Measurements from ENCODE around the gene CYBRD1. TPM values are rescaled to one million over a fixed set of nuclear protein-coding genes. Genes with fewer than 3 reads are reported as not detected.
"Not testable (repeated sequence)": the region's sequence is repeated elsewhere in the genome, so short reads cannot be mapped to it uniquely, and the experiment has no call there.

Gene CYBRD1
- total and polyA plus RNA-seq, 9 donors = 59.4 to 111 (median 81.5) TPM

GRCh38 chr2:171485116-171485515 lies 37.2 kb upstream of the CYBRD1 start:
- H3K36me3 ChIP-seq (ENCODE audit: control insufficient read depth, insufficient read depth, low read length) = no peaks in the 10 kb centered on the region
- H3K27me3 ChIP-seq (ENCODE audit: control insufficient read depth, insufficient read depth, low read length) = no peaks in the 10 kb centered on the region
- H3K27ac ChIP-seq (ENCODE audit: low read length) = no peak overlapping the region
- no CpG with 5 or more reads among the region's 1 CpG for WGBS (ENCODE audit: insufficient coverage)
- DNase-seq = no peak
- peaks cover 3% of the 10 kb centered on the region for H3K4me1 ChIP-seq (ENCODE audit: control insufficient read depth, insufficient read depth, low read length)
- H3K9me3 ChIP-seq (replicated peaks; ENCODE audit: control insufficient read depth, low read depth, low read length) = peaks cover 6% of the 10 kb centered on the region
- H3K4me3 ChIP-seq (ENCODE audit: low read length) = no peak overlapping the region

GRCh38 chr2:171487201-171487600 lies 35.1 kb upstream of the CYBRD1 start:
- H3K4me1 ChIP-seq (ENCODE audit: control insufficient read depth, insufficient read depth, low read length) = peaks cover 3% of the 10 kb centered on the region
- no peak overlapping the region for H3K4me3 ChIP-seq (ENCODE audit: low read length)
- no peaks in the 10 kb centered on the region for H3K36me3 ChIP-seq (ENCODE audit: control insufficient read depth, insufficient read depth, low read length)
- peaks cover 6% of the 10 kb centered on the region for H3K9me3 ChIP-seq (replicated peaks; ENCODE audit: control insufficient read depth, low read depth, low read length)
- H3K27me3 ChIP-seq (ENCODE audit: control insufficient read depth, insufficient read depth, low read length) = no peaks in the 10 kb centered on the region
- WGBS (ENCODE audit: insufficient coverage) = 100% methylated on average over 3 of the region's 6 CpGs
- H3K27ac ChIP-seq (ENCODE audit: low read length) = no peak overlapping the region
- no peak for DNase-seq

GRCh38 chr2:171487803-171488259 lies 34.4 kb upstream of the CYBRD1 start:
- no peak overlapping the region for H3K27ac ChIP-seq (ENCODE audit: low read length)
- H3K4me3 ChIP-seq (ENCODE audit: low read length) = no peak overlapping the region
- no peaks in the 10 kb centered on the region for H3K36me3 ChIP-seq (ENCODE audit: control insufficient read depth, insufficient read depth, low read length)
- peaks cover 6% of the 10 kb centered on the region for H3K9me3 ChIP-seq (replicated peaks; ENCODE audit: control insufficient read depth, low read depth, low read length)
- H3K4me1 ChIP-seq (ENCODE audit: control insufficient read depth, insufficient read depth, low read length) = peaks cover 3% of the 10 kb centered on the region
- WGBS (ENCODE audit: insufficient coverage) = no CpG with 5 or more reads among the region's 4 CpGs
- no peak for DNase-seq
- H3K27me3 ChIP-seq (ENCODE audit: control insufficient read depth, insufficient read depth, low read length) = no peaks in the 10 kb centered on the region

DNA sequence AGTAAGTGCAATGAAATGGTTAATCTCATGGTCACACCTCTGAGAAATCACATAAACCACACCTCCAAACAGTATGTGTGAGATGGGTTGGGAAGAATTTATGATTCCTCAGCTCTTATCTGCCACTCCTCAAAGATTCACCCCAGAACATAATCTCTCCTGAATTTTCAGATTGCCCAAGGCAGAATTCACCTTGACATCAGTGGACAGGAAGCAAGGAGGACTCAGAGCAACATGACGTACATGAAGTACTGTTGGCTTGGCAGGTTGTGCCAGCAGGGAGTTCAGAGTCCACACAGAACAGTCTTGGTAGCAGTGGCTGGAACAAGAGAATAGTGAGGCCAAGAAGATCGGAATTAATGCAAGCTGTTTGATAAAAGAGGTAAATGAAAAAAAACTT lies 31.7 kb upstream of the CYBRD1 start:
- Histone ChIP-seq H3K27ac (ENCODE audit: low read length) (no peak overlapping the region), H3K27me3 (ENCODE audit: control insufficient read depth, insufficient read depth, low read length) (no peaks in the 10 kb centered on the region), H3K36me3 (ENCODE audit: control insufficient read depth, insufficient read depth, low read length) (no peaks in the 10 kb centered on the region), H3K4me1 (ENCODE audit: control insufficient read depth, insufficient read depth, low read length) (no peaks in the 10 kb centered on the region), H3K9me3 (replicated peaks; ENCODE audit: control insufficient read depth, low read depth, low read length) (peaks cover 6% of the 10 kb centered on the region), H3K4me3 (ENCODE audit: low read length) (no peak overlapping the region)
- WGBS (ENCODE audit: insufficient coverage) = 56% methylated on average over 2 of the region's 2 CpGs
- DNase-seq = no peak

GRCh38 chr2:171491292-171491691 lies 31.0 kb upstream of the CYBRD1 start:
- DNase-seq = no peak
- Histone ChIP-seq H3K9me3 (replicated peaks; ENCODE audit: control insufficient read depth, low read depth, low read length) (peaks cover 6% of the 10 kb centered on the region), H3K27me3 (ENCODE audit: control insufficient read depth, insufficient read depth, low read length) (no peaks in the 10 kb centered on the region), H3K4me1 (ENCODE audit: control insufficient read depth, insufficient read depth, low read length) (no peaks in the 10 kb centered on the region), H3K4me3 (ENCODE audit: low read length) (no peak overlapping the region), H3K27ac (ENCODE audit: low read length) (no peak overlapping the region), H3K36me3 (ENCODE audit: control insufficient read depth, insufficient read depth, low read length) (no peaks in the 10 kb centered on the region)
- 69% methylated on average over 3 of the region's 3 CpGs for whole genome bisulfite sequencing (ENCODE audit: insufficient coverage)

GRCh38 chr2:171492664-171493063 lies 29.6 kb upstream of the CYBRD1 start:
- no peaks in the 10 kb centered on the region for H3K27me3 ChIP-seq (ENCODE audit: control insufficient read depth, insufficient read depth, low read length)
- no peak overlapping the region for H3K4me3 ChIP-seq (ENCODE audit: low read length)
- H3K4me1 ChIP-seq (ENCODE audit: control insufficient read depth, insufficient read depth, low read length) = no peaks in the 10 kb centered on the region
- DNase-seq = no peak
- peaks cover 6% of the 10 kb centered on the region for H3K9me3 ChIP-seq (replicated peaks; ENCODE audit: control insufficient read depth, low read depth, low read length)
- WGBS (ENCODE audit: insufficient coverage) = 46% methylated on average over 3 of the region's 6 CpGs
- no peak overlapping the region for H3K27ac ChIP-seq (ENCODE audit: low read length)
- no peaks in the 10 kb centered on the region for H3K36me3 ChIP-seq (ENCODE audit: control insufficient read depth, insufficient read depth, low read length)

DNA sequence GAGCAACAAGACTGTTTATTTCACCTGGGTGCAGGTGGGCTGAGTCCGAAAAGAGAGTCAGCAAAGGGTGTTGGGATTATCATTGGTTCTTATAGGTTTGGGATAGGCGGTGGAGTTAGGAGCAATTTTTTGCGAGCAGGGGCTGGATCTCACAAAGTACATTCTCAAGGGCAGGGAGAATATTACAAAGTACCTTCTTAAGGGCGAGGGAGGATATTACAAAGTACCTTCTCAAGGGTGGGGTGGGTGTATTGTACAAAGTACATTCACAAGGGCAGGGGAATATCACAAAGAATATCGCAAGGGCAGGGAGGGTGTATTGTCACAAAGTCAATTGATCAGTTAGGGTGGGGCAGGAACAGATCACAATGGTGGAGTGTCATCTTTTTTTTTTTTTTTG lies 24.6 kb upstream of the CYBRD1 start:
- H3K4me1 ChIP-seq (ENCODE audit: control insufficient read depth, insufficient read depth, low read length) = not testable (repeated sequence)

DNA sequence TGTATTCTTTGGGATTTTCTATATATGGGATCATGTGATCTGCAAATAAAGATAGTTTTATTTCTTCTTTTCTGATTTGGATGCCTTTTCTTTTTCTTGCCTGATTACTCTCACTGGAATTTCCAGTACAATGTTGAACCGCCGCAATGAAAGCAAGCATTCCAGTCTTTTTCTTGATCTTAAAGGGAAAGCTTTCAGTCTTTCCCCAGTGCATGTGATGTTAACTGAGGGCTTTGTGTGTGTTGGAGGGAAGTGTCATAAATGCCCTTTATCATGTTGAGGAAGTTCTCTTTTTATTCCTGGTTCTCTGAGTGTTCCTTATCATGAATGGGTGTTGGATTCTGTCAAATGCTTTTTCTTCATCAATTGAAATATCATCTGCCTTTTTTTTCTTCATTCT lies 16.9 kb upstream of the CYBRD1 start:
- Histone ChIP-seq H3K4me3 (ENCODE audit: low read length) (no peak overlapping the region), H3K9me3 (replicated peaks; ENCODE audit: control insufficient read depth, low read depth, low read length) (no peaks in the 10 kb centered on the region), H3K36me3 (ENCODE audit: control insufficient read depth, insufficient read depth, low read length) (no peaks in the 10 kb centered on the region), H3K4me1 (ENCODE audit: control insufficient read depth, insufficient read depth, low read length) (no peaks in the 10 kb centered on the region), H3K27me3 (ENCODE audit: control insufficient read depth, insufficient read depth, low read length) (no peaks in the 10 kb centered on the region), H3K27ac (ENCODE audit: low read length) (no peak overlapping the region)
- no peak for DNase-seq
- no CpG with 5 or more reads among the region's 2 CpGs for WGBS (ENCODE audit: insufficient coverage)

More for the DNA sequence above, 24.6 kb upstream of the CYBRD1 start:
- not testable (repeated sequence) for DNase-seq; H3K27ac ChIP-seq (ENCODE audit: low read length); H3K27me3 ChIP-seq (ENCODE audit: control insufficient read depth, insufficient read depth, low read length); H3K9me3 ChIP-seq (replicated peaks; ENCODE audit: control insufficient read depth, low read depth, low read length); H3K36me3 ChIP-seq (ENCODE audit: control insufficient read depth, insufficient read depth, low read length); H3K4me3 ChIP-seq (ENCODE audit: low read length)
- 100% methylated on average over 3 of the region's 5 CpGs for WGBS (ENCODE audit: insufficient coverage)

- no peaks in the 10 kb centered on the region for H3K4me1 ChIP-seq (ENCODE audit: control insufficient read depth, insufficient read depth, low read length)
- no peak overlapping the region for H3K27ac ChIP-seq (ENCODE audit: low read length)
- no peaks in the 10 kb centered on the region for H3K27me3 ChIP-seq (ENCODE audit: control insufficient read depth, insufficient read depth, low read length)
- no peaks in the 10 kb centered on the region for H3K36me3 ChIP-seq (ENCODE audit: control insufficient read depth, insufficient read depth, low read length)
- no peaks in the 10 kb centered on the region for H3K9me3 ChIP-seq (replicated peaks; ENCODE audit: control insufficient read depth, low read depth, low read length)
- 30% methylated on average over 2 of the region's 9 CpGs for WGBS (ENCODE audit: insufficient coverage)
- no peak overlapping the region for H3K4me3 ChIP-seq (ENCODE audit: low read length)
- DNase-seq = no peak
These were observed 12.1 kb upstream of the CYBRD1 start for GRCh38 chr2:171509945-171510731.

- DNase-seq = no peak
- Histone ChIP-seq H3K4me3 (ENCODE audit: low read length) (no peak overlapping the region), H3K9me3 (replicated peaks; ENCODE audit: control insufficient read depth, low read depth, low read length) (no peaks in the 10 kb centered on the region), H3K27me3 (ENCODE audit: control insufficient read depth, insufficient read depth, low read length) (no peaks in the 10 kb centered on the region), H3K36me3 (ENCODE audit: control insufficient read depth, insufficient read depth, low read length) (no peaks in the 10 kb centered on the region), H3K4me1 (ENCODE audit: control insufficient read depth, insufficient read depth, low read length) (no peaks in the 10 kb centered on the region), H3K27ac (ENCODE audit: low read length) (no peak overlapping the region)
- 47% methylated on average over 2 of the region's 2 CpGs for WGBS (ENCODE audit: insufficient coverage)
These were observed 10.3 kb upstream of the CYBRD1 start for GRCh38 chr2:171512014-171512413.

Data from muscle of leg (tissue), 11 donors.